Stimulated activated CD4-positive, alpha-beta T cell treated with anti-CD3 and anti-CD28 coated beads, Interleukin-2, amount 100 ng/mL, for 24 hours (primary cell): ENCODE data around the gene SP1.
"Not testable (repeated sequence)": the region's sequence is repeated elsewhere in the genome, so short reads cannot be mapped to it uniquely, and the experiment has no call there.

Source experiments
- DNase-seq, 2 donors: peaks; one replicate each; pipeline ENCODE4 v3.0.0-alpha.2; 2020

SP1 gene

DNA sequence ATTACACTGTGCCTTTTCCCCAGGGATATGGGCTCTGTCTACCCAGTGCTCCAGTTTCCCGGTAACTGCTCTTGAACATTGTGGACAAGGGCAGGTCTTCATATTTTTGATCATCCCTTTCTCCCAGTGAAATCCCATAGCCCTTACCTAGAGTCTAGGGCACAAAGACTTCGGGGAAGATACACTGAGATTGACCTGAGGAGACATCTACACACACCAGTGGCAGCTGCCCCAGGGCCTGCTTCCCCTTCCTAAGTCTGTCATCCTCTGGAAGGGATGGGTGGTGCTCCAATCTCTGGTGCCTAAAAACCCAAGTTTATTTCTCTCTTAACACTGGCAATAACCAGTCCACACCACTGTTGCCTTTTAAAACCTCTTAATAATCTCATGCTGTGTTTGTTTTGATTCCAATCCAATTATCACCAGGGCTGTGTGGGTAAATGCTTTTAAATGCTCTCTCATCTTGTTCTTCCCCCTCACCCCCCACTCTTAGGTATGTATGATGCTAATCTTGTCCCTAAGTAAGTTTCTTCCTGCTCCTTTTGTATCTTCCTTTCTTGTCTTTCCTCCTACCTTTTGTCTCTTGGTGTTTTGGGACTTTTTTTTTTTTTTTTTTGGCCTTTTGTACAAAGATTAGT, 35.9 kb downstream of the SP1 start:
- not testable (repeated sequence) for DNase-seq

DNA sequence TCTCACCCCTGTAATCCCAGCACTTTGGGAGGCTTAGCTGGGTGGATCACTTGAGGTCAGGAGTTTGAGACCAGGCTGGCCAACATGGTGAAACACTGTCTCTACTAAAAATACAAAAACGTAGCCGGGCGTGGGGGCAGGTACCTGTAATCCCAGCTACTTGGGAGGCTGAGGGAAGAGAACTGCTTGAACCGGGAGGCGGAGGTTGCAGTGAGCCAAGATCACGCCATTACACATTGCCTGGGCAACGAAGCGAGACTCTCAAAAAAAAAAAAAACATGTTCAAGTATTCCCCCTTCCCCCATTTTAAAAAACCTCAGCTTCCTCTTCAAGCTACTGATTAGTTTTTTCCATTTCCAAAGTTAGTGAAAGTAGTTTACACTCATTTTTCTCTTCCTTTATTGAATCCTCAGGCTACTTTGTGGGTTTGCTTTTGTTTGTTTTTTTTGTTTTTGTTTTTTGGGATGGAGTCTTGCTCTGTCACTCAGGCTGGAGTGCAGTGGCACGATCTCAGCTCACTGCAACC, 37.4 kb downstream of the SP1 start:
- not testable (repeated sequence) for DNase-seq

DNA sequence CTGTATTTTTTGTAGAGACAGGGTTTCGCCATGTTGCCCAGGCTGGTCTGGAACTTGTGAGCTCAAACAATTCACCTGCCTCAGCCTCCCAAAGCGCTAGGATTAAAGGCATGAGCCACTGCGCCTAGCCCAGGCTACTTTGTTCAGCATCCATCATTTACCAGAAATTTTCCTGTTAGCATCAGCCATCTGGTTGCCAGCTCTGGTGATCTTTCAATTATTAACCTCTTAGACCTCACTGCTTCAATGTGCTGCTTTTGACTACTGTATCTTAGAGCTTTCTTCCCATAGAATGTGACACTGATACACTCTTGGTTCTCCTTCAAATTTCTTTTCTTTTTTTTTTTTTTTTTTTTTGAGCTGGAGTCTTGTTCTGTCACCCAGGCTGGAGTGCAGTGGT, 38.2 kb downstream of the SP1 start:
- no peak for DNase-seq

DNA sequence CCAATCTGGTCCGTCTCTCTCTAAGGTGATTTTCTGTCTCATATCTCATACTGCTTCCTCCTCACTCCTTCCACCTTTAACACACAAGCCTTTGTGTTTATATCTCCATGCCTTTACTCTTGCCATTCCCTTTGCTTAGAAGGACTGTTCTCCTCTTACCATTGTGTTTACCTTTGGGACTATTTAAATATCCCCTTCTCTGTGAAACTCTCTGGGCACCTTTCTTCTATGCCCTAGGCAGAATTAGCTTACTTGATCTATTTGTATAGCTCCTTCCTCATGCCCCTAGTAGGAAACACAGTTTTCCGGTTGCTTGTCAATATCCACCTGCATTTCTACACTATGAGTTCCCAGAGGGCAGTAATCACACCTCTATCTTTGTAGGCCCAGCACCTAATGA, 39.8 kb downstream of the SP1 start:
- no peak for DNase-seq

DNA sequence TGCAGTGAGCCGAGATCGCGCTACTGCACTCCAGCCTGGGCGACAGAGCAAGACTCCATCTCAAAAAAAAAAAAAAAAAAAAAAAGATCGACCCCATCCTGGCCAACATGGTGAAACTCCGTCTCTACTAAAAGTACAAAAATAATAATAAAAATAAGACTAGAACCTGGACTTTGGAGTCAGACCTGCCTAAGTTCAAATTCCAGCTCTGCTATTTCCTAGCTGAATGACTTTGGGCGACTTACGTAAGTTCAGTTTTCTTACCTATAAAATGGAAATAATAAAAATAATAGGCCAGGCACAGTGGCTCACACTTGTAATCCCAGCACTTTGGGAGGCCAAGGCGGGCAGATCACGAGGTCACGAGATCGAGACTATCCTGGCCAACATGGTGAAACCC, 42.3 kb downstream of the SP1 start:
- not testable (repeated sequence) for DNase-seq

DNA sequence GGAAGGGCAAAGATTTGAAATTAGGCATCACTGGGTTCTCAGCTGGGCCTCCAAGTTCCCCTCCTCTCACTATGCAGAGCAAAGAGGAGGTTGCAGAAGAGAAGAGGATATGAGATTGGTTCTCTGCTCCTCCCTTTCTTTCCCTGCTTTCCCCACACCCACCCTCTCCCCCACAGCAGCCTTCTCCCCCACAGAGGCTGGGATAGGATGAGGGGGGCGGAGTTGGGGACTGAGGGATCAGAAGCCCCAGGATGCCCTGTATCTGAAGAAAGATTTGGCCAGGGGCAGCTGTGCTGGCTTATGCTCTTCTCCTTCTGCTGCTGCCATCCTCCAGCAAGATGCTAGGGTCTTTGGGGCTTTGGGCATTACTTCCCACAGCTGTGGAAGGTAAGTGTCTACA, 43.6 kb downstream of the SP1 start, which contains the start of gene AMHR2:
AMHR2 (plus strand) TSS at position 259 of the 400 bp plus-strand sequence; CDS start at position 339, 80 bp downstream.
- no peak for DNase-seq

DNA sequence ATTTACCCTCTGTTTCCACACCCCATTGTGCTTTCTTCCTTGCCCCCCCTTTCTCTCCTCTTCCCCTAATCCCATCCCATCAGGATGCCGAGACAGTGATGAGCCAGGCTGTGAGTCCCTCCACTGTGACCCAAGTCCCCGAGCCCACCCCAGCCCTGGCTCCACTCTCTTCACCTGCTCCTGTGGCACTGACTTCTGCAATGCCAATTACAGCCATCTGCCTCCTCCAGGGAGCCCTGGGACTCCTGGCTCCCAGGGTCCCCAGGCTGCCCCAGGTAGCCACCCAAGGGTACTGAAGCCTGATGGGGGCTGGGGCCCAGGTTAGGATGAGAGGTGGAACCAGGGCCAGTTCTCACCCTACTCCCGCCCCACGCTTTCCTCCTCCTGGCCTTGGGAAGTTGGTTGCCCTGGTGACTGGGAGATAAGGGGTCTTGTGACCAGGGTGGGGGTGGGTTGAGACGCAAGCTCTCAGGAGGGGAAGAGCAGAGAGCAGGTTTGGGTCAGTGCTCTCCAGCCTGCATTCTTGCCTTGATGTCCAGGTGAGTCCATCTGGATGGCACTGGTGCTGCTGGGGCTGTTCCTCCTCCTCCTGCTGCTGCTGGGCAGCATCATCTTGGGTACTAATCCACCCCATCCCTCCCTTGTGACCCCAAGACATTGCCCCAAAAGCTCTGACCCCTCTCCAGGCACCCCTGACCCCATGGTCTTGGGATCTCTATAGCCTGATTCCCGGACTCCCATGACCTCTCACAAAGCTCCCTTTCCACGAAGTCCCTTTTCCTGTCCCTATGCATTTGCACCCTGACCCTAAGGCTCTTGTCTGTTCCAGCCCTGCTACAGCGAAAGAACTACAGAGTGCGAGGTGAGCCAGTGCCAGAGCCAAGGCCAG, 44.9 kb downstream of the SP1 start:
- DNase-seq = no peak

DNA sequence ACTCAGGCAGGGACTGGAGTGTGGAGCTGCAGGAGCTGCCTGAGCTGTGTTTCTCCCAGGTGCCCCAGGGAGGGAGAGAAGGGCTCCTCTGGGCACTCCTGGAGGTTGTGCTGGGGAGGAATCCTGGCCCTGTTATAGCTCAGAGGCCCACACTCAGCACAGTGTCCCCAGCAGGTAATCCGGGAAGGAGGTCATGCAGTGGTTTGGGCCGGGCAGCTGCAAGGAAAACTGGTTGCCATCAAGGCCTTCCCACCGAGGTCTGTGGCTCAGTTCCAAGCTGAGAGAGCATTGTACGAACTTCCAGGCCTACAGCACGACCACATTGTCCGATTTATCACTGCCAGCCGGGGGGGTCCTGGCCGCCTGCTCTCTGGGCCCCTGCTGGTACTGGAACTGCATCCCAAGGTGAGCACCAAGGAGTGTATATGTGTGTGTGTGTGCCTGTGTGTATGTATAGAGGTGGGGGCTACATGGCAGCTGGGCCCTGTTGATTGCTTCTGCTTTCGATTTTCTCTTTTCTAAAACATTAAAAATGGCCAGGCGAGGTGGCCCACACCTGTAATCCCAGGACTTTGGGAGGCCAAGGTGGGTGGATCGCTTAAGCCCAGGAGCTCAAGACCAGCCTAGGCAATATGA, 45.7 kb downstream of the SP1 start:
- DNase-seq = no peak

DNA sequence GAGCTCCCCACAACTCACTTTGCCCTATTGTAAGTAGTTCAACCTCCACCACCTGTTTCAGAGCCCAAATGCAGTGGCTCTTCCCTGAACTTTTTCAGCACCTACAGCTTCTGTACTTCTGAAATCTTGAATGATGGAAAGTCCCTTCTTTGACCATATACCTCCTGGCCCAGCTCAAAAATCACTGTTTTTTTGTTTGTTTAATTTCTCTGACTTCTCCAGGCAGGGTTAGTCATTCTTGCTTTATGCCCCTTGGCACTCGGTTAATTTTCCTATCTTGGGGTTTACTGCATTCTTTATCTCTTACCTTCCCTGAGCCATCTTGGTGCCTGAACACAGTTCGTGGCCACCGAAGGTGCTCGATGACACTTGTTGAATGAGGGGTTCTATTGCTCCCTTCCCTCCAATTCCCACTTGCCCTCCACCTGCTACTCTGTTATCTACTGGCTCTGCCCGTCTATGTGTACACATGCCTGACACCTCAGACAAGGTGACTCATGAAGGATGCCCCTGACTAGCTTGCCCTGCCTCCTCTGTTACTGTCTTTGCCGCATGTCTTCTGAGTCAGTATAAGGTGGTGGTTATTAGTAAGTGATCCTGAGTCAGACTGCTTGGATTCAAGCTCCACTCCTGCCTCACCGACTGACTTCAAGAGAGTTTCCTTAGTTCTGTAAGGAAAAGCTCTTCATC, 48.1 kb downstream of the SP1 start:
- DNase-seq = peak; percentile 36 to 48

DNA sequence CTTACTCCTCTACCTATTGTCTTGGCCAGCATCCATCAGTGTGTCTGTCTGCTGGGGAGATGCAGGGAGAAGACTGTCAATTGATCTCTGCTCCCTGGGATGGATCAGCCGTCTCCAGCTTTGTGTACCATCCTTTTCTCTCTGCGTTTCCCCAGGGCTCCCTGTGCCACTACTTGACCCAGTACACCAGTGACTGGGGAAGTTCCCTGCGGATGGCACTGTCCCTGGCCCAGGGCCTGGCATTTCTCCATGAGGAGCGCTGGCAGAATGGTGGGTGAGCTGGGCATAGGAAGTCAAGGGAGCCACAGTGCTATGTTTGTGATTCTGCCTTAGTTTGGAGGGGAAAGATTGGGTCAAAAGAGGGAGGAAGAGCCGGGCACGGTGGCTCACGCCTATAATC, 48.8 kb downstream of the SP1 start:
- no peak for DNase-seq

DNA sequence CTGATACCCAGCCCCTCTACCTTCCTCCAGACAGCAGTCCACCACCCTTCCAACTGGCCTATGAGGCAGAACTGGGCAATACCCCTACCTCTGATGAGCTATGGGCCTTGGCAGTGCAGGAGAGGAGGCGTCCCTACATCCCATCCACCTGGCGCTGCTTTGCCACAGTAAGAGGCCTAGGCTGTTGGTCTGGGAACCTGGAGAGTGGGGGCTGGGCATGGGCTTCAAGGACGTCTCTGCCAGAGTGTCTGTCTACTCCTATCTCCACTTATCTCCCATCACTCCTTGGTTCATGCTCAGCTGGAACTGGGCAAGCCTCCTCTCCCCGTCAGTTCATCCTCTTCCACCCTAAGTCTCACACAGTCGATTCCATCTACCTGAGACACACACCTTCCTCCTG, 50.1 kb downstream of the SP1 start:
- no peak for DNase-seq

DNA sequence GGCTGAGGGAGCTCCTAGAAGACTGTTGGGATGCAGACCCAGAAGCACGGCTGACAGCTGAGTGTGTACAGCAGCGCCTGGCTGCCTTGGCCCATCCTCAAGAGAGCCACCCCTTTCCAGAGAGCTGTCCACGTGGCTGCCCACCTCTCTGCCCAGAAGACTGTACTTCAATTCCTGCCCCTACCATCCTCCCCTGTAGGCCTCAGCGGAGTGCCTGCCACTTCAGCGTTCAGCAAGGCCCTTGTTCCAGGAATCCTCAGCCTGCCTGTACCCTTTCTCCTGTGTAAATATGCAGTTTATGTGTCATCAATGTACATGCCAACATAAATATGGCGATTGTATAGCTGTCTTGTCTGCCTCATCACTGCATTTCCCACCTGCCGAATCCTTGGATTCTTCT, 51.2 kb downstream of the SP1 start:
- no peak for DNase-seq

DNA sequence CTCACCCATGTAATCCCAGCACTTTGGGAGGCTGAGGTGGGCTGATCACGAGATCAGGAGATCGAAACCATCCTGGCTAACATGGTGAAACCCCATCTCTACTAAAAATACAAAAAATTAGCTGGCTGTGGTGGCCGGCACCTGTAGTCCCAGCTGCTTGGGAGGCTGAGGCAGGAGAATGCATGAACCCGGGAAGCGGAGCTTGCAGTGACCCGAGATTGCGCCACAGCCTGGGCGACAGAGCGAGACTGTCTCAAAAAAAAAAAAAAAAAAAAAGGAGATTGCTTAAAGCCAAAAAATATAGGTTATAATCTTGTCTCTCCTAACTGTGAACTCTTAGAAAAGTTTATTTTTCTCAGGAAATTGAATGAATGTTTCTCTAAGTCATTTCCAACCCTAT, 55.4 kb downstream of the SP1 start:
- not testable (repeated sequence) for DNase-seq

DNA sequence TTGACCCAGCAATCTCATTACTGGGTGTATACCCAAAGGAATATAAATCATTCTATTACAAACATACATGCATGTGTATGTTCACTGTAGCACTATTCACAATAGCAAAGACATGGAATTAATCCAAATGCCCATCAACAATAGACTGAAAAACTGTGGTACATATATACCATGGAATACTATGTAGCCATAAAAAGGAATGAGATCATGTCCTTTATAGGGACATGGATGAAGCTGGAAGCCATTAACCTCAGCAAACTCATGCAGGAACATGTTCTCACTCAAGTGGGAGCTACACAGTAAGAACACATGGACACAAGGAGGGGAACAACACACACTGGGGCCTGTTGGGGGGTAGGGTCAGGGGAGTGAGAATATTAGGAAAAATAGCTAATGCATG, 59.6 kb downstream of the SP1 start:
- DNase-seq = not testable (repeated sequence)

DNA sequence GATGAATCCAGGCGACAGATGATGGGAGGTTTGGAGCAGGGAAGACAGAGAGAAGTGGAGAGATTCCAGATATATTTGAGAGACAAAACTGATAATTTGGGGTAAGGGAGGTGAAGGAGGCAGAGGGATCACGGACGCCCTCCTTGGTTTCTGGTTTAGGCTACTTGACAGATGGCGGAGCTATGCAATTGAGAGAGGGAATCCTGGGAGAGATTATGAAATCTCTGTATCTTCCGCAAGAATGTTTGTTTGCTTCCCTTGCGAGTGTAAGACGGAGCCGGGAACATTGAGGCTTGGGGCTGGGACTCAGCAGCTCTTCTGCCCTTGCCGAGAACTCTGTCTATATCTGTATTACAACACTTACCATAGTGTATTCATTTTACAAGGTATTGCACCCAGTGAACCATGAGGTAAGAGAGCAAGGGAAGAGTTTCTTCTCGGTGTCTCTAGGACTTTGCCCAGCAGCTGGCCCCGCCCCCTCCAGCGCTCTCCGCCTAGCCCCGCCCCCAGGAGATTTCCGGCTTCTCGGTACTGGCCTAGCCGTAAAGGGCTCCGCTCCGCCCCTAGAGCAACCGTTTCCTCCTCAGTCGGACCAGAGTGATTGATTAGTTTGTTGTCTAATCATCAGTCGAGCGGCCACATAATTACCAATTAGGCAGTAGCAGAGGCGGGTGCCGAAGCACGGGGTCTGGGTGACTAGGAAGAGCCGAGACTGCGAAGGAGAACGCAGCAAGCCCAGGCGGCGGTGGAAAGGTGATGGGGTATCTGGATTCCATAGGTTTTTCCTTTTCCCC, 61.3 kb downstream of the SP1 start, which contains the start of gene PRR13:
PRR13 (plus strand) TSS at position 695 of the 794 bp plus-strand sequence. CDS start 981 bp downstream, outside the sequence.
- DNase-seq = peak; percentile 99

DNA sequence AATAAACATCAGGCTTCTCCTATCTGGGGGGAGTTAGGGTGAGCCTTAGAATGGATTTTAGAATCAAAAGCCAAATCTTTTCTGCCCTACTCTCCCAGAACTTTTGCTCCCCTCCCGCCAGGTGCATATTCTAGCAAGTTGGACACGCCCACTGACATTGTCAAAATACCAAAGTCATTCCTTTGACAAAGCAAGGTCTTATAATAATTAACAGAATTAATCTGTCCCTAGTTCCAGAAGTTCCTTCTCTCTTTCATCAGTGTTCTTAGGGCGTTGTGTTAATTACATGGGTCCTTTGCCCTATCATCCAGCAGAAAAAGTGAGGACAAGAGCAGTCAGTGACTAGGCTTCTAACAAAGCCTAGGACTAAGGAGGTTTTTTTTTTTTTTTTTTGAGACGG, 64.0 kb downstream of the SP1 start:
- no peak for DNase-seq

DNA sequence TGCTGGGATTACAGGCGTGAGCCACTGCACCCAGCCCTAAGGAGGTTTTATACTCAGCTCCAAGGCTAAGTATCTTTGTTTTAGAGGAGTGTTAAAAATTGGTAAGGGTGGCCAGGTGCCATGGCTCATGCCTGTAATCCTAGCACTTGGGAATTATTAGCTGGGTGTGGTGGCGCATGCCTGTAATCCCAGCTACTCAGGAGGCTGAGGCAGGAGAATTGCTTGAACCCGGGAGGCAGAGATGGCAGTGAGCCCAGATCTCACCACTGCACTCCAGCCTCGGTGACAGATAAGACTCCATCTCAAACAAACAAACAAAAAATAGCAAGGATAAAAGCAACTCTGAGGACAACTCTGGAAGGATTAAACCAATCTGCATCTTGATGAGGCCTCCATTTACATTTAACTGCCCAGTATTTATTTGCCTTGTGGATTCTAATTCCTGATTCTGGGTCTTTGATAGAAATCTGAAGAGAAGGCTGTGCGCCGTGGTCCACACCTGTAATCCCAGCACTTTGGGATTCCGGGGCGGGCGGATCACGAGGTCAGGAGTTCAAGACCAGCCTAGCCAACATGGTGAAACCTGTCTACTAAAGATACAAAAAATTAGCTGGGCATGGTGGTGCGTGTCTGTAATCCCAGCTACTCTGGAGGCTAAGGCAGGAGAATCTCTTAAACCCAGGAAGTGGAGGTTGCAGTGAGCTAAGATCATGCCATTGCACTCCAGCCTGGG, 64.8 kb downstream of the SP1 start:
- DNase-seq = not testable (repeated sequence)

DNA sequence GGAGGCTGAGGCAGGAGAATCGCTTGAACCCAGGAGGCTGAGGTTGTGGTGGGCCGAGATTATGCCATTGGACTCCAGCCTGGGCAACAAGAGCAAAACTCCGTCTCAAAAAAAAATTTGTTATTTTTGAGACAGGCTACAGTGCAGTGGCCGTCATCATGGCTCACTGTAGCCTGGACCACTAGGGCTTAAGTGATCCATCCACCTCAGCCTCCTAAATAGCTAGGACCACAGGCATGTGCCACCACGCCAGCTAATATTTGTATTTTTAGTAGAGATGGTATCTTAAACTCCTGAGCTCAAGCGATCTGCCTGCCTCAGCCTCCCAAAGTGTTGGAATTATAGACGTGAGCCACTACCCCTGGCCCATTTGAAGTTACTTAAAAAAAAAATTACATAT, 71.0 kb downstream of the SP1 start:
- DNase-seq = no peak

DNA sequence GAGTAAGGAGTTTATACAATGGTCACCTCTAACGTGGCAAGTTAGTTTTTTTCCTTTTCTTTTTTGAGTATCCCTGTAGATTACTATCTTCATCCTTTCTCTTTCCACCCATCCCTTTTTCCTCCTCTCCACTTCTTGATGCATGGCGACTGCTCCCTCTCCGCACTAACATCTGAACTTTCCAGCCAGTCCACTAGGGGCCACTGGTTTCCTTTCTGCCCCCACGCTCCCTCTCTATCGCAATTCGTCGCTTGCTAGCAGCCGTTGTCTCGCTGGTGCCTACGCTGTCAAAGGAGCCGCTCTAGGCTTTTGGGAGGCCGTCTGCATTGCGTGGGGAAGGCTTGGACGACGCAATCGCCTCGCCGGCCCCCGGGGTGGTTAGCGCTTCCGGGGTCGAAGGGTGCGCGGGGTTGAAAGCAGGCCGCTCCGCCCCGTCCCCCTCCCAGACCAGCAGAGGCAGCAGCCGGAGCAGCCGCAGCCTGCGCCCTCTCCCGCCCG, 71.7 kb downstream of the SP1 start, which contains the start of gene PCBP2:
PCBP2 (plus strand) TSS at position 442 of the 498 bp plus-strand sequence. CDS start 2,699 bp downstream, outside the sequence.
- DNase-seq = peak; percentile 96 to 98

DNA sequence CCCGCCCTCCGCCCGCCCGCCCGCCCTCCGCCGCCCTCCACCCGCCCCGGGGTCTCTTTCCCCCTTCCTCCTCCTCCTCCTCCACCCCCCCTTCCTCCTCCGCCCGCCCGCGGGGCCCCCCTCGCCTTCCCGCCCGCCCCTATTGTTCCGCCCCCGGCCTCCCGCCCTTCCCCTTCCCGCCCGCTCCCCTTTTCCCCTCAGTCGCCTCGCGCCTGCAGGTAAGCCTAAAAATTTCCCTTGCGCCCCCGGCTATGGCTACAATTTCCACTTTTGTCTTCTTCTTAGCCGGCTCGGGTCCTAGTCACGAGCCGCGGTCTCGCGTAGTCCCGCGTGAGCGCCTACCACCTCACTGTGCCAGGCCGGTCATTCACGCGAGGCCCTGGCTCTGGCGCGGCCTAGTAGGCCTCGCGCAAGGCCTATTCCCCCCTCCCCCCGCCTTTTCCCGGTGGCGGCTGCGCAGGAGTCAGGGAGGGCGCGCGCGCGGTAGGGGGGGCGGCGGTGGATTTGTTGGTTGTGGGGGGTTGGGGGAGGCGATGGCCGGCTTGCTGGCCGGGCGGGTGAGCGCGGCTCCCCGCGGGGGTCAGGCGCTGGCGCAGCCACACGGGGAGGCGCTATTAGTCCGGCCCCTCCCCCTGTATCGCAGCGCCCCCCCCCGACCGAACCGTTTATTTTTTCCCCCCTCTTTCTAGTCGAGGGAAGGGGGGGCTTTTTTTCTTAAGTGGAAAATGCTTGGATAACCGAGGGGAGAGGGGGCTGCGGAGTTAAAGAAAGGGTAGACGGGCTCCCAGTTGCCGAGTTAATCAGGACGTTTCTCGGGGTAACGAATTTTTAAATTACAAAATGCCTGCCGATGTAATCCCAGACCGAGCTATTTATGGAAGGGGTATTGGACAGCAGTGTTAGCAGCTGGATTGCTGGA, 72.4 kb downstream of the SP1 start:
- peak; percentile 73 to 80 for DNase-seq
